SK-N-SH treated with all-trans-retinoic acid at 6 μM for 48 hours (cell line): Measurements from ENCODE around the gene UBE2I.

Source experiments
- ATAC-seq: fragments of 200-7000 bp; cut with Tn5 transposase; 3 replicates; pipeline ENCODE4 v1.9.1; 2020; ENCODE audit warnings: mild to moderate bottlenecking, moderate library complexity
- BACH2 ChIP-seq: fragments of 250-450 bp; sonication (Bioruptor Pico); IDR thresholded peaks from 2 replicates; pipeline ENCODE4 v1.9.0; 2021; ENCODE audit warnings: mild to moderate bottlenecking, borderline replicate concordance
- CREB5 ChIP-seq: fragments of 250-450 bp; sonication (Bioruptor Pico); IDR thresholded peaks from 2 replicates; pipeline ENCODE4 v1.5.1; 2020; ENCODE audit warnings: low read depth, mild to moderate bottlenecking, moderate library complexity
- CSRNP3 ChIP-seq: fragments of 250-450 bp; sonication (Bioruptor Pico); IDR thresholded peaks from 2 replicates; pipeline ENCODE4 v1.5.1; 2021; ENCODE audit warnings: mild to moderate bottlenecking, moderate library complexity
- ESRRG ChIP-seq: fragments of 250-450 bp; sonication (Bioruptor Pico); IDR thresholded peaks from 2 replicates; pipeline ENCODE4 v1.6.1; 2021; ENCODE audit warnings: mild to moderate bottlenecking
- ISL1 ChIP-seq: fragments of 250-450 bp; sonication (Bioruptor Pico); IDR thresholded peaks from 2 replicates; pipeline ENCODE4 v2.1.2; 2022; ENCODE audit warnings: mild to moderate bottlenecking, moderate library complexity
- OSR1 ChIP-seq: fragments of 250-450 bp; sonication (Bioruptor Pico); IDR thresholded peaks from 2 replicates; pipeline ENCODE4 v1.8.0; 2022; ENCODE audit warnings: moderate library complexity, mild to moderate bottlenecking, inconsistent platforms
- PATZ1 ChIP-seq: fragments of 250-450 bp; sonication (Bioruptor Pico); IDR thresholded peaks from 2 replicates; pipeline ENCODE4 v1.8.0; 2020; ENCODE audit warnings: mild to moderate bottlenecking, moderate library complexity, borderline replicate concordance
- PPARA ChIP-seq: fragments of 250-450 bp; sonication (Bioruptor Pico); IDR thresholded peaks from 2 replicates; pipeline ENCODE4 v1.5.0; 2020; ENCODE audit warnings: mild to moderate bottlenecking, borderline replicate concordance
- RARB ChIP-seq: fragments of 250-450 bp; sonication (Bioruptor Pico); IDR thresholded peaks from 2 replicates; pipeline ENCODE4 v1.8.0; 2021; ENCODE audit warnings: mild to moderate bottlenecking, moderate library complexity
- SNAI2 ChIP-seq: fragments of 250-450 bp; sonication (Bioruptor Pico); IDR thresholded peaks from 2 replicates; pipeline ENCODE4 v1.5.0; 2020; ENCODE audit warnings: mild to moderate bottlenecking, moderate library complexity
- TCF4 ChIP-seq: fragments of 250-450 bp; sonication (Bioruptor Pico); IDR thresholded peaks from 2 replicates; pipeline ENCODE4 v1.8.0; 2021; ENCODE audit warnings: mild to moderate bottlenecking, moderate library complexity, borderline replicate concordance
- TOX ChIP-seq: fragments of 250-450 bp; sonication (Bioruptor Pico); IDR thresholded peaks from 2 replicates; pipeline ENCODE4 v1.8.0; 2021; ENCODE audit warnings: mild to moderate bottlenecking, moderate library complexity, borderline replicate concordance
- TSHZ2 ChIP-seq: fragments of 250-450 bp; sonication (Bioruptor Pico); IDR thresholded peaks from 2 replicates; pipeline ENCODE4 v1.5.0; 2020; ENCODE audit warnings: mild to moderate bottlenecking, moderate library complexity
- ZFP3 ChIP-seq: fragments of 250-450 bp; sonication (Bioruptor Pico); IDR thresholded peaks from 2 replicates; pipeline ENCODE4 v1.5.0; 2020; ENCODE audit warnings: mild to moderate bottlenecking, moderate library complexity
- ZNF70 ChIP-seq: fragments of 450-650 bp; formaldehyde crosslinking; IDR thresholded peaks from 2 replicates; pipeline ENCODE4 v1.5.0; 2020; ENCODE audit warnings: mild to moderate bottlenecking, moderate library complexity

Gene UBE2I

GRCh38 chr16:1350691-1351090 lies 41.3 kb downstream of the UBE2I start:
- ATAC-seq, result no peak
- TF ChIP-seq TSHZ2 (CRISPR knock-in tag) (no peak), ZFP3 (CRISPR knock-in tag) (no peak), PPARA (CRISPR knock-in tag) (no peak), ESRRG (no peak), RARB (CRISPR knock-in tag) (no peak), PATZ1 (CRISPR knock-in tag) (no peak), CSRNP3 (CRISPR knock-in tag) (no peak)

GRCh38 chr16:1351215-1351581 lies 41.8 kb downstream of the UBE2I start:
- TF ChIP-seq CREB5 (no peak), BACH2 (CRISPR knock-in tag) (no peak)
- peak; percentile 2; the same call in 1 of the 3 replicates for ATAC-seq

GRCh38 chr16:1351582-1352362 lies 42.3 kb downstream of the UBE2I start, which contains the start of the genes GNPTG and TSR3:
GNPTG (plus strand) TSS chr16:1351931; CDS start chr16:1351966, 35 bp downstream.
TSR3 (minus strand) TSS chr16:1351878; CDS start chr16:1351804, 74 bp downstream.
- TF ChIP-seq ISL1 (CRISPR knock-in tag), result no peak
- TF ChIP-seq TSHZ2 (CRISPR knock-in tag), result 0 out of 2 replicates have a peak, but pooled peaks have one; percentile 44
- TF ChIP-seq ZFP3 (CRISPR knock-in tag), result peak; percentile 64
- TF ChIP-seq SNAI2 (CRISPR knock-in tag), result 0 out of 2 replicates have a peak, but pooled peaks have one; percentile 25
- no peak for TF ChIP-seq ZNF70
- no peak for TF ChIP-seq TOX (CRISPR knock-in tag)
- no peak for TF ChIP-seq TCF4 (CRISPR knock-in tag)
- no peak for TF ChIP-seq PPARA (CRISPR knock-in tag)
- TF ChIP-seq OSR1 (CRISPR knock-in tag), result no peak
- ATAC-seq, result peak; percentile 59
